ENCODE data around the gene EHHADH.

The EHHADH gene

GRCh38 chr3:185176750-185177359 is 77.0 kb downstream of the EHHADH start:
- peak; percentile 65 for TF ChIP-seq CTCF (IDR thresholded peaks at IDR 0.05; ENCODE audit: low read depth, low read length, missing control alignments)
- no peak overlapping the region for H3K4me3 ChIP-seq (replicated peaks; ENCODE audit: low read depth, low read length)
- no peak for DNase-seq (ENCODE audit: extremely low read depth, low read depth)

- no peak for DNase-seq (ENCODE audit: extremely low read depth, low read depth)
- TF ChIP-seq CTCF (IDR thresholded peaks at IDR 0.05; ENCODE audit: low read depth, low read length, missing control alignments): no peak
- no peak overlapping the region for H3K4me3 ChIP-seq (replicated peaks; ENCODE audit: low read depth, low read length)
Measured at GRCh38 chr3:185175370-185175987, 78.4 kb downstream of the EHHADH start.

GRCh38 chr3:185172086-185173049 is 81.5 kb downstream of the EHHADH start:
- DNase-seq (ENCODE audit: extremely low read depth, low read depth): no peak
- no peak overlapping the region for H3K4me3 ChIP-seq (replicated peaks; ENCODE audit: low read depth, low read length)
- no peak for TF ChIP-seq CTCF (IDR thresholded peaks at IDR 0.05; ENCODE audit: low read depth, low read length, missing control alignments)

DNA sequence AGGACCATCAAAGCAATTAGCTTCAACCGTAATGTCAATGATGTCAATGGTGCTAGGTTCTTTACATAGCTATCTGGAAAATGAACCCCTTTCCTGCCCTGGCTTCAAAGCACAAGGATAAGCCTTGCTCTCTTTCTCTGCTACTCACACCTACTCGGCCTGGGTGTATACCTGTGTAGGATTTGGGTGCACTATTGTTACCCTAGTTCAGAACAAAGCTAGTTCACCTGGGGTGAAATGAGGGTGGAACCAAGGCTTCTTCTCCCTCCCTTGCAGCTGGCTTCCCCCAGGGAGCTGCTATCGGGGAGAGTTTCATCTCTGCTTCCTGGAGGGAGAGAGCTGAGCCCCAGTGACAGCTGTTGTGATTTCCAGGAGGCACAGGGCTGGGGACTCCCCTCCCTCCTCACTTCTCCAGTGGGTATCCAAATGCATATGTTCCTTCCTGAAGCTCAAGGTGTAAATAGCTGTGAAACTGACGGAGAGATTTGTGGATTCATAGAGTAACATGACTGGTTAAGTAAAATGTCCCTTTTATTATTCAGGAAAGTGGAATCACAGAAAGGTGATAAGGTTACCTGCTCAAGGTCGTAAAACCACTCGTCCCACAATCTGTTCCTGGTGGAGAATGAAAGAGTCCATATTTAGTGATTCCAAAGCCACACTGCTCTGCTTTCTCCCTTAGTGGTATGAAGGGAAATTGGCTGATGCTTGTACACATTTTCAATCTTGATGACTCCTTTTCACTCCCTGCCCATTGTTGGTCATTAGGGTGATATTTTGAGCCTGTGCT is 89.2 kb downstream of the EHHADH start:
- DNase-seq (ENCODE audit: extremely low read depth, low read depth): no peak
- TF ChIP-seq CTCF (IDR thresholded peaks at IDR 0.05; ENCODE audit: low read depth, low read length, missing control alignments): no peak
- H3K4me3 ChIP-seq (replicated peaks; ENCODE audit: low read depth, low read length): no peak overlapping the region

DNA sequence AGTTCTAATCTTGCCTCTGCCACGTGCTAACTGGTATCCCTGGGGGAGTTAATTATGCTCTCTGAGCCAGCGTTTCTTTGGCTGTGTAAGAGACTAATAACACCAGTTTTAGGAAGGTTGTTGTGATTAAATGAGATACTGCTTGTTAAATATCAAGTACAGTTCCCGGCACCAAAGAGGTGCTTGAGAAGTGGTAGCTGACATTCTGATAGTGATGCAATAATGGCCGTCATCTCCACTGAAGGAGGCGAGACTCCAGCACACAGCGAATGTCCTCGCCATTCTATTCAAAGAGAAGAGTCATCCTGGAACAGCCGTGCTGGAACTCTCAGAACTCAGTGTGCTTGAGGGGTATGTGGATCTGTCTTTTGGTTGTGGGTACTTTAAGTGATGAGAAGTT is 91.2 kb downstream of the EHHADH start:
- no peak overlapping the region for H3K4me3 ChIP-seq (replicated peaks; ENCODE audit: low read depth, low read length)
- no peak for TF ChIP-seq CTCF (IDR thresholded peaks at IDR 0.05; ENCODE audit: low read depth, low read length, missing control alignments)
- no peak for DNase-seq (ENCODE audit: extremely low read depth, low read depth)

DNA sequence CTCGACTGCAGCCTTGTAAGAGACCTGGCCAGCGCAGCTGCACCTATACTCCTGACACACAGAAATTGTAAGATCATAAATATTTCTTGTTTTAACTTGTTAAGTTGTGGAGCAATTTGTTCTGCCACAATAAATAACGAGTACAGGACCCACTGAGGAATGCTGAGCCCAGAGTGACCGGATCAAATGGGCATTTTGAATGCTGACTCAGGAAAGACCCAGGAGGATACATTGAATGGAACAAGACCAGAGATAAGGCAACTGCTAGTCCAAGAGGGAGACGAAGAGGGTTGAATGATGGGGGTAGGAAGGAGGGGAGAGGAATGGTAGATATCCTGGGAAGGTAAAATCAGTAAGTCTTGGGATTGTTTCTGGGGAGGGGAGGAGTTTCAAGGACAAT is 92.1 kb downstream of the EHHADH start:
- TF ChIP-seq CTCF (IDR thresholded peaks at IDR 0.05; ENCODE audit: low read depth, low read length, missing control alignments): no peak
- H3K4me3 ChIP-seq (replicated peaks; ENCODE audit: low read depth, low read length): no peak overlapping the region
- DNase-seq (ENCODE audit: extremely low read depth, low read depth): no peak

All from HFF-Myc (cell line).